KMS-11 (cell line): Measurements from ENCODE around the gene C1orf105.

Source experiments
- H2AFZ ChIP-seq: fragments of 200-600 bp; sonication (generic); 2 replicates; pipeline ENCODE4 v1.6.1; 2016; ENCODE audit warnings: antibody characterized with exemption, mixed run types, low read depth
- H3K27ac ChIP-seq: fragments of 200-600 bp; sonication (generic); 2 replicates; pipeline ENCODE4 v1.6.1; 2016; ENCODE audit warnings: mild to moderate bottlenecking, mixed run types
- H3K27me3 ChIP-seq: fragments of 200-600 bp; sonication (generic); 2 replicates; pipeline ENCODE4 v1.6.1; 2017; ENCODE audit warnings: mild to moderate bottlenecking, low read depth, mixed run types, moderate library complexity; ENCODE audit not compliant: insufficient read depth
- H3K36me3 ChIP-seq: fragments of 200-600 bp; sonication (generic); 2 replicates; pipeline ENCODE4 v1.6.1; 2017; ENCODE audit warnings: mild to moderate bottlenecking, mixed run types; ENCODE audit not compliant: insufficient read depth
- H3K4me1 ChIP-seq: fragments of 200-600 bp; sonication (generic); 2 replicates; pipeline ENCODE4 v1.6.1; 2016; ENCODE audit warnings: mild to moderate bottlenecking, low read depth, mixed run types; ENCODE audit not compliant: poor library complexity, severe bottlenecking
- H3K4me2 ChIP-seq: fragments of 200-600 bp; sonication (generic); 2 replicates; pipeline ENCODE4 v1.7.0; 2016; ENCODE audit warnings: mild to moderate bottlenecking, mixed run types
- H3K4me3 ChIP-seq: fragments of 200-600 bp; sonication (generic); IDR thresholded peaks from 2 replicates; pipeline ENCODE4 v1.6.1; 2017; ENCODE audit warnings: low read depth, low read length, mixed read lengths; ENCODE audit not compliant: insufficient read depth
- H3K79me2 ChIP-seq: fragments of 200-600 bp; sonication (generic); 2 replicates; pipeline ENCODE4 v1.6.1; 2016; ENCODE audit warnings: low read depth, mixed run types; ENCODE audit not compliant: insufficient read depth
- H3K9ac ChIP-seq: fragments of 200-600 bp; sonication (generic); 2 replicates; pipeline ENCODE4 v1.6.1; 2016; ENCODE audit warnings: mild to moderate bottlenecking, mixed run types
- H4K20me1 ChIP-seq: fragments of 200-600 bp; sonication (generic); 2 replicates; pipeline ENCODE4 v1.6.1; 2016; ENCODE audit warnings: mild to moderate bottlenecking, mixed run types; ENCODE audit not compliant: insufficient read depth
- TF ChIP-seq, protein P1 (sequence below): fragments of 200-600 bp; sonication (generic); conservative IDR thresholded peaks from 2 replicates; pipeline ENCODE4 v1.6.1; 2017; ENCODE audit warnings: low read depth, mild to moderate bottlenecking, antibody characterized with exemption, low read length, moderate library complexity, mixed read lengths

The C1orf105 gene

DNA sequence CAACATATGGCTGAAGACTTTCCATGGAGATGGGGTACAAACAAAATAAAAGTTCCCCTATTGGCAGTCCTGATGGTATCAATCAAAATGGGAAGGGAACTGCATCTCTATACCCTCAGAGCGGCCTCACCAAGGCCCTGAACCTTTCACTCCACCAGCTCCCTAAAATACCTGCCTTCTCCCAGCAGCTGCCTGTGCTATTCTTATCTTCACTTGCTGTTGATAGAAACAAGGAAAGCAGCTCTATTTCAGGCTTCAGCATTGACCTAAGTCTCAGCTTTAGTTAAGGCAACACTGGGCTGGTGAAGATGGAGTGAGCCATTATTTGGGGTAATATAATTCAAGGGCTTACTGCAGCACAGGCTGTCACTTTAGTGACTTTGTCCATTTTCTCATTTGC, 45.1 kb downstream of the C1orf105 start:
- Histone ChIP-seq H3K4me2 (no peak overlapping the region), H3K27ac (no peak overlapping the region), H3K9ac (no peak overlapping the region), H3K4me3 (no peak overlapping the region), H2AFZ (no peak overlapping the region), H3K79me2 (no peaks in the 10 kb centered on the region), H4K20me1 (no peaks in the 10 kb centered on the region), H3K27me3 (no peaks in the 10 kb centered on the region), H3K36me3 (no peaks in the 10 kb centered on the region), H3K4me1 (no peaks in the 10 kb centered on the region)
- TF ChIP-seq, protein P1, sequence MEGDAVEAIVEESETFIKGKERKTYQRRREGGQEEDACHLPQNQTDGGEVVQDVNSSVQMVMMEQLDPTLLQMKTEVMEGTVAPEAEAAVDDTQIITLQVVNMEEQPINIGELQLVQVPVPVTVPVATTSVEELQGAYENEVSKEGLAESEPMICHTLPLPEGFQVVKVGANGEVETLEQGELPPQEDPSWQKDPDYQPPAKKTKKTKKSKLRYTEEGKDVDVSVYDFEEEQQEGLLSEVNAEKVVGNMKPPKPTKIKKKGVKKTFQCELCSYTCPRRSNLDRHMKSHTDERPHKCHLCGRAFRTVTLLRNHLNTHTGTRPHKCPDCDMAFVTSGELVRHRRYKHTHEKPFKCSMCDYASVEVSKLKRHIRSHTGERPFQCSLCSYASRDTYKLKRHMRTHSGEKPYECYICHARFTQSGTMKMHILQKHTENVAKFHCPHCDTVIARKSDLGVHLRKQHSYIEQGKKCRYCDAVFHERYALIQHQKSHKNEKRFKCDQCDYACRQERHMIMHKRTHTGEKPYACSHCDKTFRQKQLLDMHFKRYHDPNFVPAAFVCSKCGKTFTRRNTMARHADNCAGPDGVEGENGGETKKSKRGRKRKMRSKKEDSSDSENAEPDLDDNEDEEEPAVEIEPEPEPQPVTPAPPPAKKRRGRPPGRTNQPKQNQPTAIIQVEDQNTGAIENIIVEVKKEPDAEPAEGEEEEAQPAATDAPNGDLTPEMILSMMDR, result no peak

DNA sequence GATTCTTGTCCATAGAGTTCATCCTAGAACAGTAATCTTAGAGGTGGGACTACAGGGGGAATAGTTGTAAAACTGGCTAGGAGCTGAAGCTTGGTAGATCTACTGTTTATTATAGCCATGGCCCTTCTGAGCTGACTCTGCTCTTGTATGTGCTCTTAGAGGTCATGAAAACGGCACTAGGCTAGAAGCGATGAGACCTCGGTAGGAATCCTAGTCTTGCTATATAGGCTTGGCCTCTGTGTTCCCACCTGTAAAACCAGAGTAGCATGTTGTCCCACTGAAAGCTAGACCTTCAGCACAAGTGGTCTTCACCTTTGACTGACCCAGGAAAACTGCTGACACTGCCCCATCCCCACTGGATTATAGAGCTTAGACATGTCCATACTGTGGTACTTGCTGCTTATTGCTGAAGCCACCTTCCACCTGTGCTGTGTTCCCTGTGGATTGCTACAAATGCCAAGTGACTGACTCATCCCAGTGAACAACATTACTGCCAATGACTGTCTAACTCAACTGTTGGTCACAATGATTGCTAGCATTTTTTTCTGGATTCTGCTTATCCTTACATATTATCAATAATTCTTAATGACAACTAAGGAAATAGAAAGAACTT, 46.4 kb downstream of the C1orf105 start:
- no peaks in the 10 kb centered on the region for H4K20me1 ChIP-seq
- TF ChIP-seq, protein P1, result no peak
- no peaks in the 10 kb centered on the region for H3K79me2 ChIP-seq
- no peak overlapping the region for H3K9ac ChIP-seq
- H3K4me1 ChIP-seq, result no peaks in the 10 kb centered on the region
- H3K4me3 ChIP-seq, result no peak overlapping the region
- no peaks in the 10 kb centered on the region for H3K27me3 ChIP-seq
- no peak overlapping the region for H2AFZ ChIP-seq
- no peak overlapping the region for H3K27ac ChIP-seq
- H3K36me3 ChIP-seq, result no peaks in the 10 kb centered on the region
- no peak overlapping the region for H3K4me2 ChIP-seq

DNA sequence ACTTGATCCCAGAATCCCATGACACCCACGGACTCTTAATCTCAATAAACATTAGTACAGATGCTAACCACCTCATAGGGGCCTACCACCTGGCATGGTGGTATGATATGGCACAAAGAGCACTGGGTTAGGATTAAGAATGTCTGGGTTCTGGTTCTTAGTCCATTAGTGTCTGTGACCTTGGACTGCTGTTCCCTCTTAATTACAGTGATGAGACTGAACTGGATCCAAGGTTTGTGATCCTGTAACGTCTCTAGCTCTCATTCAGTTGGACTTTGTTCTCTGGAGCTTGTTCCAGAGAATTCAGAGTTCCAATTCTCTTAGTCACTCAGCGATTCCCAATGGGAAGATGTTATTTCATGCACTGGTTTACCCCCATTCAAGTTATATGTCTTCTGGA, 47.0 kb downstream of the C1orf105 start:
- H3K4me2 ChIP-seq, result no peak overlapping the region
- TF ChIP-seq, protein P1, result no peak
- no peak overlapping the region for H2AFZ ChIP-seq

DNA sequence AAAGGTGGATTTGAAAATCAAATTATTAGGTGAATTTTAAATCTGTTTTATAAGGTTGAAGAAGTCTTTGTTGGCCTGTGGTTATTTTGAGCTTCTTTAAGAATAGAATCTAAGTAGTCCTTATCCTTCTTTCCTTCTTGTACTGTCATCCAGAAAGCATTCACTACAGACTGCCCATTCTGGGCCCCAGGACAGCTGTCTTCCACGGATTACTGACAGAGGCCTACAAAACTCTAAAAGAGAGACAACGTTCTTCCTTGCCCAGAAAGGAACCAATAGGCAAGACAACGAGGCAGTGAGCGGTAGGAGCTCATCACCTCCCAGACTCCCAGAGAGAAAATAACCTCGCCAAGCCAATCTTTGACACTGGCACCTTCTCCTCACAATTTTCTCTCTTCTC, 47.8 kb downstream of the C1orf105 start:
- no peaks in the 10 kb centered on the region for H3K79me2 ChIP-seq
- no peaks in the 10 kb centered on the region for H3K36me3 ChIP-seq
- H3K27me3 ChIP-seq, result no peaks in the 10 kb centered on the region
- TF ChIP-seq, protein P1, result no peak
- H3K4me3 ChIP-seq, result no peak overlapping the region
- no peak overlapping the region for H3K4me2 ChIP-seq
- H3K9ac ChIP-seq, result no peak overlapping the region
- no peaks in the 10 kb centered on the region for H4K20me1 ChIP-seq
- H3K4me1 ChIP-seq, result no peaks in the 10 kb centered on the region
- no peak overlapping the region for H3K27ac ChIP-seq
- H2AFZ ChIP-seq, result no peak overlapping the region

More for the DNA sequence above, 47.0 kb downstream of the C1orf105 start:
- no peaks in the 10 kb centered on the region for H3K79me2 ChIP-seq
- H3K36me3 ChIP-seq, result no peaks in the 10 kb centered on the region
- H4K20me1 ChIP-seq, result no peaks in the 10 kb centered on the region
- no peak overlapping the region for H3K9ac ChIP-seq
- no peak overlapping the region for H3K27ac ChIP-seq
- H3K4me1 ChIP-seq, result no peaks in the 10 kb centered on the region
- no peak overlapping the region for H3K4me3 ChIP-seq
- no peaks in the 10 kb centered on the region for H3K27me3 ChIP-seq
